Measurements from ENCODE around the gene PSD2. TPM values are rescaled to one million over a fixed set of nuclear protein-coding genes. Genes with fewer than 3 reads are reported as not detected.

The PSD2 gene
- total RNA-seq, 2 donors from 2014 or later = 0.05 to 0.11 TPM

GRCh38 chr5:139872851-139873794 is 77.5 kb downstream of the PSD2 start:
- H3K9ac ChIP-seq (ENCODE audit: low read depth in 2 of 2, low read length in 2 of 2) = no peak overlapping the region
- no peak overlapping the region for H3K27ac ChIP-seq
- no peak for TF ChIP-seq CTCF (IDR thresholded peaks at IDR 0.05)
- no peaks in the 10 kb centered on the region for H3K9me3 ChIP-seq
- no peak overlapping the region for H3K4me3 ChIP-seq
- intact Hi-C loops (cut with DNase I) = no loop called here
- no peaks in the 10 kb centered on the region for H3K36me3 ChIP-seq
- H3K4me1 ChIP-seq = no peaks in the 10 kb centered on the region
- H3K27me3 ChIP-seq = no peaks in the 10 kb centered on the region
- DNase-seq = no peak

- DNase-seq = no peak
- H3K4me3 ChIP-seq = no peak overlapping the region
- H3K9ac ChIP-seq (ENCODE audit: low read depth in 2 of 2, low read length in 2 of 2) = no peak overlapping the region
- no peaks in the 10 kb centered on the region for H3K27me3 ChIP-seq
- intact Hi-C loops (cut with DNase I) = no loop called here
- H3K9me3 ChIP-seq = no peaks in the 10 kb centered on the region
- H3K27ac ChIP-seq = no peak overlapping the region
- H3K36me3 ChIP-seq = no peaks in the 10 kb centered on the region
- no peak for TF ChIP-seq CTCF (IDR thresholded peaks at IDR 0.05)
- H3K4me1 ChIP-seq = no peaks in the 10 kb centered on the region
Measured at GRCh38 chr5:139875957-139876356, 80.3 kb downstream of the PSD2 start.

- no peak overlapping the region for H3K4me3 ChIP-seq
- no peaks in the 10 kb centered on the region for H3K9me3 ChIP-seq
- no peaks in the 10 kb centered on the region for H3K36me3 ChIP-seq
- intact Hi-C loops (cut with DNase I) = no loop called here
- no peak overlapping the region for H3K27ac ChIP-seq
- no peaks in the 10 kb centered on the region for H3K27me3 ChIP-seq
- no peak overlapping the region for H3K9ac ChIP-seq (ENCODE audit: low read depth in 2 of 2, low read length in 2 of 2)
- H3K4me1 ChIP-seq = no peaks in the 10 kb centered on the region
- no peak for TF ChIP-seq CTCF (IDR thresholded peaks at IDR 0.05)
- no peak for DNase-seq
Measured at GRCh38 chr5:139877129-139877597, 81.6 kb downstream of the PSD2 start.

- TF ChIP-seq CTCF (IDR thresholded peaks at IDR 0.05) = no peak
- no peak for DNase-seq
- Histone ChIP-seq H3K4me3 (no peak overlapping the region), H3K27me3 (no peaks in the 10 kb centered on the region), H3K9ac (ENCODE audit: low read depth in 2 of 2, low read length in 2 of 2) (no peak overlapping the region), H3K4me1 (no peaks in the 10 kb centered on the region), H3K36me3 (no peaks in the 10 kb centered on the region), H3K9me3 (no peaks in the 10 kb centered on the region), H3K27ac (no peak overlapping the region)
- intact Hi-C loops (cut with DNase I) = no loop called here
Measured at GRCh38 chr5:139878093-139878492, 82.5 kb downstream of the PSD2 start.

- H3K36me3 ChIP-seq = no peaks in the 10 kb centered on the region
- DNase-seq = no peak
- H3K9ac ChIP-seq (ENCODE audit: low read depth in 2 of 2, low read length in 2 of 2) = no peak overlapping the region
- no peak overlapping the region for H3K4me3 ChIP-seq
- no peaks in the 10 kb centered on the region for H3K27me3 ChIP-seq
- intact Hi-C loops (cut with DNase I) = no loop called here
- TF ChIP-seq CTCF (IDR thresholded peaks at IDR 0.05) = no peak
- H3K27ac ChIP-seq = no peak overlapping the region
- no peaks in the 10 kb centered on the region for H3K4me1 ChIP-seq
- H3K9me3 ChIP-seq = no peaks in the 10 kb centered on the region
Measured at GRCh38 chr5:139880416-139881142, 85.0 kb downstream of the PSD2 start.

All from colonic mucosa (tissue), 4 donors.